HG02759 (cell line): ENCODE data around the gene ENAH.
A peak's percentile ranks its signal among the peaks of the same experiment; 100 is the strongest.

Source experiments
- ATAC-seq: cut with Tn5 transposase; IDR thresholded peaks from one replicate; pipeline ENCODE4 v1.9.1; 2021; ENCODE audit warnings: mild to moderate bottlenecking, moderate library complexity; ENCODE audit not compliant: unreplicated experiment

ENAH gene

DNA sequence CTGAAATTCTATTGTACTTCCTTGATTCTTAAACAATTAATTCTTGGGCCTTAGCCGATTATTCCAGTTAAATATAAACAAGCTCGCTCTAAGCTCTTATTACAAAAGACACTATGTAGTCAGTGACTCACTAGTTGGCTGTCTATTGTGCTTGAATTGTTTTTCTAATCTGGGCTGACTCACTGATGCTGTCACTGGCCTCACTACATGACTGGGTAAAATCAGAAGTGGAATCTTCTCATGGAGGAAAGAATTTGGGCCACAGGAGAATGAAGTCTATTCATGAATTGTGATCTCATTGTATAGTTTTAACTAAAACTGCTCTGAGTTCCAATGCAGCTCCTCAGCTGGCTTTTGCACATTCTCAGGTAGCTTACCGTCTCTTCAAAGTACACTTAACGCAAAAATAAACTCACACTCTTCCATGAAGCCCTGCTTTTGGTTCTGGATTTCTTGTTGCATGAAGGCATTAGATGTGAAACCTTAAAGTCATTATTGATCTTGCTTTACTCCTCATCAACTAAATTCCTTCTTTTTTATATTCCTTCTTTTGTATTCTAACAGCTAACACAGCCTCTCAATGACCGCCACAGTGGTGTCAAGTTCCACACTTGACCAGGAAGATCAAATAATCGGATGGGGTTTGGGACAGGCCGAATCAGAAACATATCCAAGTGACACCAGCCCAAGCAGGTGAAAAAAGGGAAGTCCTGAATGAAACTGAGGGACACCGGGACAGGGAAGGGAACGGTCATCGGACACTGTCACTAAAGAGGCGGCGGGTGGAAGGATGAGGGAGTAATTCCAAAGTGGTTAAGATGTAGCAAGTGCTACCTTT is 144.2 kb downstream of the ENAH start:
- ATAC-seq, result no peak

DNA sequence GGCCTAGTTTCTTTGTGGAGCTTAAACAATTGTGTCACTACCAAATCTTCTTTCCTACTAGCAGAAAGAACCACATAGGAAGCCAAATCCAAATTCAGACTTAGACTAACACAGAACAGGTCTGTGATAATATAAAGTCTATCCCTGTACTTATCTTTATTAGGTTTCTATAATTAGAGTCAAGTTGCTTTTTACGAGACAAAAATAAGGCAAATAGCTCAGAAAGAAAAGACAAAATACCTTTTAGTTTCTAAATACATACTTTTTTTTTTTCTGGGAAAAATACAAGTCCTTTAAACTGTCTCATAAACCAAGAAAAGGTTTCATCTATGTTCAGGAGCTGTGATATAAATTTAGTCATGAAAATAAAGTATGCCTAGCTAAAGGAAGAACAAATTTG is 146.2 kb downstream of the ENAH start:
- no peak for ATAC-seq

- ATAC-seq, result no peak
Observed at GRCh38 chr1:225504776-225505175, 148.1 kb downstream of the ENAH start.

DNA sequence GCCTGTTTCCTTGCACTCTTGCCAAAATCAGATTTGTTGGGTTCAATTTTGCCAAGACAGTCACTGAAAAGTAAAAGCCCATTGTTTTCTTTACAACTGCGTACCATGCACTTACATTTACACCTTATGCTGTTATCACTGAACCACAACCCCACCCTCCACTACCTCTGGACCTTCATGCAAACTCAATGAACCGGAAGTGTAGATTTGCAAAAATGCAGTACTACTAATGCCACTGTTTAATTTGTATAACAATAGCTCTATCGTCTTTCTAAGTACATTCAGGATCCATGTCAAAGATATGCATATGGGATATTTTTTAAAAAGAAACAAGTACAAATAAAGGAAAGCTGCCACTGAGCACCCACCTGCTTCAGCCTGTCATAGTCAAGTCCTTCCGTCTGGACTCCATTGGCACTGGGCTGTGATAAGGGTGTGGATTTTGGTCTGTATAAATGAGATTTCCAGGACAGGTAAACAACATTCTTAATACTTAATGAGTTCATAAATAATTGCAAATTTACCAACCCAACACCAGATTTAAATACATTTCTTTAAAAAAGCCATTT is 152.2 kb downstream of the ENAH start:
- ATAC-seq, result no peak

- no peak for ATAC-seq
Observed at GRCh38 chr1:225498549-225499136, 154.3 kb downstream of the ENAH start.

DNA sequence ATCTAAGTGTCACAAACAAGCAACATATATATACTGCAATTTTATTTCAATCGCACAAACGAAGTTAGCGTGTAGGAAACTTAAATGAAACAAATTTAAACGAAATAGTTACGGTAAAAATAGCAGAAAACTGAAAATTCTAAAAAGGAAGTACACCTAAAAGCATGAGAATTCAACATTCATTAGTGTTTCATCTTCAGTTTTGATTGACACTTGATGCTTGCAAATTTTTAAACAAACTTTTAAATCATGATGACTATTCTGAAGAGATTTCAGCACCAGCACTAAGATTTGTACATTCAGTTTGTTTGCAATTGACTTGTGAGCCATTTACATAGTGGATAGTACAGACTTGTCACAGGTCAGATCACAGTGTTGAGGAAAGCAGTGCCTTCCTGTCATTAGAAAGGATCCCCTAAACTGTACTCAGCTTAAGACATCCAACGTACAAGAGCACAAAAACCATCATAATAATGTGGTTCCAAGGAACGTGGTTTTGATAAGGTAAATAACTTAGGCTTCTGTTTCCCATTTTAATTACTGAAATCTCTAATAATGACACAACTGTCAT is 158.0 kb downstream of the ENAH start:
- no peak for ATAC-seq

DNA sequence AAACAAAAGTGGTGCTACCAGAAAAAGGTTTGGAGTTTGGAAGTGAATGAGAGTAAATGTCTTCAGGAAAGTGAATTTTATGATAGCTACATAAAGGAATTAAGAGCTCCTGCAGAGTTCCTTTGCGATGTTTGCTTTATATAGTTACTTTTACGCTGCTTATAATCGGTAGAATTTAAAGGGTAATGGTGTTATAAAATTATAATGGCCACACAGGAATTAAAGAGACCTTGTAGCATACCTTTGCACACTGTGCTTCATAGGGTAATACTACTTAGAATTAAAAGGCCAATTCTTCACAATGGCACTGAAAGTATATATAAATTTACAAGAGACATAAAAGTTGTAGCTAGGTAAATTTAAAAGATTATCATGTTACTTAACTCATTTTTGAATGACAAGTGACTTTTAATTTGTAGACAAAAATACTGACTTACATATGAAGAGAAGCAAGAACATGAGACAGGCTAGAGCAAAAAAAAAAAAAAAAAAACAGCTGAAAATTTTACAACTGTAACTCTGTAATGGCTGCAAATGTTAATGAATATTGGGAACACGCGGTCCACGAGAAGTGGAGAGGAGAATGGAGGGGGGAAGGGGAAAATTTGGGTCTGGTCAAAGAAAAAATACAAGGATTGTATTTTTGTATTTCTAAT is 159.2 kb downstream of the ENAH start:
- no peak for ATAC-seq

- ATAC-seq, result no peak
Observed at GRCh38 chr1:225488676-225489075, 164.2 kb downstream of the ENAH start.

GRCh38 chr1:225486856-225487255 is 166.1 kb downstream of the ENAH start:
- no peak for ATAC-seq

GRCh38 chr1:225485991-225486530 is 166.9 kb downstream of the ENAH start:
- ATAC-seq, result no peak

GRCh38 chr1:225485226-225485625 is 167.7 kb downstream of the ENAH start:
- ATAC-seq, result no peak

GRCh38 chr1:225484657-225485214 is 168.2 kb downstream of the ENAH start:
- ATAC-seq, result no peak

GRCh38 chr1:225483818-225484656 is 168.9 kb downstream of the ENAH start:
- ATAC-seq, result no peak

DNA sequence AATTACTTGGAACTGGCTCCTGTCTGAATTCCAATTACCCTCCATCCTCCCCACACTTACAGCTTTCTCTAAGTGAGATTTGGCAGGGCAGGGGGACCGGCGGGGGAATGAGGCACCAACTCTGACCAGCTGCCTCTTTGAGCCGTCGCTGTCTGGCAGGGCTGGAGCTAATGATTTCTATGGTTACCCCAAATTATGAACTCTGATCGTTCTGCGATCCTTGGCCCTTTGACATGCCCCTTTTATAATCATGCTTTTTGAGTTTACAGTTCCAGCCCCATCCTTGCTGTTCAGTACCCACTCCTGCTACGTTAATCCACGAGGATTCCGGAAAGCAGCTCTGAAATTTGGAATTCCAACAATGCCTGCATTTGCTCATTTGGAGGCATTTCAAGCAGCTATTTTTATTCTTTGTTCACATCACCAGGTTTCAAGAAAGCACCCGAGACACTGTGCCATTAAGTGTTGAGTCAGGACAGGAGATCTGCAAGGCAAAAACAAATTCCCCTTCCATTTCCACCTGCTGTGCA is 170.4 kb downstream of the ENAH start:
- no peak for ATAC-seq

- no peak for ATAC-seq
Observed at GRCh38 chr1:225481738-225482137, 171.2 kb downstream of the ENAH start.

GRCh38 chr1:225480825-225481434 is 172.0 kb downstream of the ENAH start:
- peak; percentile 81 for ATAC-seq

DNA sequence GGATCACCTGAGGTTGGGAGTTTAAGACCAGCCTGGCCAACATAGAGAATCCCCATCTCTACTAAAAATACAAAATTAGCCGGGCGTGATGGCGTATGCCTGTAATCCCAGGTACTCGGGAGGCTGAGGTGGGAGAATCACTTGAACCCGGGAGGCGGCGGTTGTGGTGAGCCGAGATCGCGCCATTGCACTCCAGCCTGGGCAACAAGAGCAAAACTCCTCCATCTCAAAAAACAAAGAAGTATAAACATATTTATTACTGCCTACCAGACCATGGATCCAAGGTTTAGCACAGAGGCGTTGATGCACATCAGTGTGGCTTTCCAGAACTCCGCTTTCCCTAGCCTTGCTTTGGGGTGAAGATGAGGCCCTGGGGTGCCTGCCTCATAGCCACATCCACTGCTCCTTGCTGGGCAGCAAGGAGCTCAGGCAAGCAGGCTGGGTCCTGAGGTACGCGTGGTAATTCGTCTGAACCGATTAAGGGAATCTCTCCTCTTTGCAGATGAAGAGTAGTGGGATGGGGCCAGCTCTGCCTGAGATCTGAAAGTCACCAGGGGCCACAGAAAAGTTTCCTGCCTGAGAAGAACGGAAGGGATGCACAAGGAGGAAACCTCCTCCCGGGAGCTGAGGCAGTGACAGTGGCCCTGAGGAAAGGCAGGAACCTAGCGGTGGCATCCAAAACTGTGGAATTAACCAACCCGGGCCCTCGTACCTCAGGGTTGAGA is 172.8 kb downstream of the ENAH start:
- ATAC-seq, result no peak

- no peak for ATAC-seq
Observed at GRCh38 chr1:225479341-225479740, 173.6 kb downstream of the ENAH start.
